ENCODE results near the gene CEACAM1.
"Not testable (repeated sequence)": the region's sequence is repeated elsewhere in the genome, so short reads cannot be mapped to it uniquely, and the experiment has no call there.

DNA sequence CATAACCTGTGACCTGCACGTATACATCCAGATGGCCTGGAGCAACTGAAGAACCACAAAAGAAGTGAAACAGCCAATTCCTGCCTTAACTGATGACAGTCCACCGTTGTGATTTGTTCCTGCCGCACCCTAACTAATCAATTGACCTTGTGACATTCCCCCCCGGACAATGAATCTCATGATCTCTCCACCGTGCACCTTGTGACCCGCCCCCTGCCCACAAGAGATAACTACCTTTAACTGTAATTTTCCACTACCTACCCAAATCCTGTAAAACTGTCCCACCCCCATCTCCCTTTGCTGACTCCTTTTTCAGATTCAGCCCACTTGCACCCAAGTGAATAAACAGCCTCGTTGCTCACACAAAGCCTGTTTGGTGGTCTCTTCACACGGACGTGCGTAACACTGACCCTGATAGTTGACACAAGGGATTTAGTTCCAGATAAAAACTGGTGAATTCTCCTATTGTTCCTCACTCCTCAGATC lies 29.1 kb upstream of the CEACAM1 start:
- TF ChIP-seq, protein P1, sequence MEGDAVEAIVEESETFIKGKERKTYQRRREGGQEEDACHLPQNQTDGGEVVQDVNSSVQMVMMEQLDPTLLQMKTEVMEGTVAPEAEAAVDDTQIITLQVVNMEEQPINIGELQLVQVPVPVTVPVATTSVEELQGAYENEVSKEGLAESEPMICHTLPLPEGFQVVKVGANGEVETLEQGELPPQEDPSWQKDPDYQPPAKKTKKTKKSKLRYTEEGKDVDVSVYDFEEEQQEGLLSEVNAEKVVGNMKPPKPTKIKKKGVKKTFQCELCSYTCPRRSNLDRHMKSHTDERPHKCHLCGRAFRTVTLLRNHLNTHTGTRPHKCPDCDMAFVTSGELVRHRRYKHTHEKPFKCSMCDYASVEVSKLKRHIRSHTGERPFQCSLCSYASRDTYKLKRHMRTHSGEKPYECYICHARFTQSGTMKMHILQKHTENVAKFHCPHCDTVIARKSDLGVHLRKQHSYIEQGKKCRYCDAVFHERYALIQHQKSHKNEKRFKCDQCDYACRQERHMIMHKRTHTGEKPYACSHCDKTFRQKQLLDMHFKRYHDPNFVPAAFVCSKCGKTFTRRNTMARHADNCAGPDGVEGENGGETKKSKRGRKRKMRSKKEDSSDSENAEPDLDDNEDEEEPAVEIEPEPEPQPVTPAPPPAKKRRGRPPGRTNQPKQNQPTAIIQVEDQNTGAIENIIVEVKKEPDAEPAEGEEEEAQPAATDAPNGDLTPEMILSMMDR (conservative IDR thresholded peaks at IDR 0.05; ENCODE audit: low read length) = not testable (repeated sequence)
- TF ChIP-seq EZH2phosphoT487 (IDR thresholded peaks at IDR 0.05; ENCODE audit: borderline replicate concordance) = not testable (repeated sequence)
